NCI-H2029 (cell line): ENCODE measurements around the gene PTPMT1.

Experiments
- DNase-seq: peaks from one replicate; lab custom pipeline; 2025; lab: John Stamatoyannopoulos, UW

Gene PTPMT1

DNA sequence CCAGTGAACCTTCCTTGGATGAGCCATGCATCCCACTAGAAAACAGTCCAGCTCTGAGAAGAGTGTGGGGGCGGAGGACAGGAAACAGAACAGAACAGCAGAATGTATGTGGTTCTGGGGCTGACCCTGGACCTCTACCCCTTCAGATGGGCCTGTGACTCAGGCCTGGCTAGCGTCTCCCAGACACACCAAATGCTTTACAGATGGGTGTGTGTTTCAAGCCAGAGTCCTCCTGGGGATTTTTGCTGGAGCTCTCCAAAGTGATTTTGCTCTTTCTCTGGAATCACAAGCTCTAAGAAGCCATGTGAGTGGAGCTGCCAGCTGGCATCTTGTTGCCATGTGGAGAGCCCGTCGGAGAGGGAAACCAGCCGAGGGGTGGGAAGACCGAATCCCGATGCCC lies 42.0 kb downstream of the PTPMT1 start:
- DNase-seq = no peak

DNA sequence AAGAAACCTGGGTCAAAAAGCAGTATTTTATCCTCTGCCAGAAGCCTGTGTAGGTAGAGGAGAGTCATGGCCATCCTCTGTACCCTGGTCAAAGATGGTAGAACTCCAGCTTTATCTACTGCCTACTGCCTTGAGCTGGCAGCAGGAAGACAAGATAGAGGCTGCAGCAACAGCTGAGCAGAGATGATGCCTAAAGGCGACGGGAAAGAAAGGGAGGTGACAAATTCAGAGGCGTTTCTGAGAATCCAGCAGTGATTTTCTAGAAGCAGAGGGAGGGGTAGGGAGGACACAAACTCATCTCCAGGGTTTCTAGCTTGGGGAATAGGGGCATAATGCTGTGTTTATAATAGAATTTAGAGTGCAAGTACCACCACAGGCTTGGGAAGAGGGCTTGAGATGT lies 44.3 kb downstream of the PTPMT1 start:
- no peak for DNase-seq

DNA sequence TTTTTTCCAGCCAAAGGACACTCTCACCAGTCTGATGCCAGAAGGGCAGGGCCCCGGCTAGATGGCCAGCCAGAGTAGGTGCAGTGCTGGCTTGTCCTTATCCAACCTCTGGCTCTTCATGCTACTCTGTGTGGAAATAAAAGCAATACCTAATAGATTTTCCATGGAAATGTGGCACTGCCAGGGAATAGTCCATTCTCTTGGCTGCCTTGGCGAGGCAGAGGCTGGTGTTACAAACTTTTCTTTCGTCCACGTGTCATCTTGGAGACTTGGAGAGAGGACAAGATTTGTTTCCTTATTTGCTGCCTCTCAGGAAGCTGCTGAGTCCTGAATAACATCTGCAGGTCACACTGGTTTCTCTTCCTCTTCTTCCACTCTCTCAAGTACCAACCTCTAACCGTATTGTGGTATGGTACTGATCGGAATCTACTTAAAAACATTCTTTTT lies 46.0 kb downstream of the PTPMT1 start:
- DNase-seq = no peak

DNA sequence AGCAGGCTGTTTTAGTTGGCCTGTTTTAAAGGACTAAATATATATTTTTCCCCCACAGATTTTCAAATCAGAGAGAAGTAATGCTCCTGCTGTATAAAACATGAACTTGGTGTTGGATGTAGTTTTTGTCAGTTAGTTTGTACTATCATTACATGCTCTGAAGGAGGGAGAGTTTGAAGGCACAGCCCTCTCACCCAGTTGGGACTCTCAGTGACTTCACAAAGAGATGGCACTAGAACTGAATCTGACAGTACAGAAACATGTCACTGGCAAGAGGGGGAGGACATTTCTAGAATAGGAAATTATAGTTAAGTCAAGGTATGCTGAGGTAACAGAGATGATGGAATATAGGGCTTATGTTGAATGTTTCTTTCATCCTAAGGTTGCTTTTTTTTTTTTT lies 49.9 kb downstream of the PTPMT1 start:
- DNase-seq = no peak

DNA sequence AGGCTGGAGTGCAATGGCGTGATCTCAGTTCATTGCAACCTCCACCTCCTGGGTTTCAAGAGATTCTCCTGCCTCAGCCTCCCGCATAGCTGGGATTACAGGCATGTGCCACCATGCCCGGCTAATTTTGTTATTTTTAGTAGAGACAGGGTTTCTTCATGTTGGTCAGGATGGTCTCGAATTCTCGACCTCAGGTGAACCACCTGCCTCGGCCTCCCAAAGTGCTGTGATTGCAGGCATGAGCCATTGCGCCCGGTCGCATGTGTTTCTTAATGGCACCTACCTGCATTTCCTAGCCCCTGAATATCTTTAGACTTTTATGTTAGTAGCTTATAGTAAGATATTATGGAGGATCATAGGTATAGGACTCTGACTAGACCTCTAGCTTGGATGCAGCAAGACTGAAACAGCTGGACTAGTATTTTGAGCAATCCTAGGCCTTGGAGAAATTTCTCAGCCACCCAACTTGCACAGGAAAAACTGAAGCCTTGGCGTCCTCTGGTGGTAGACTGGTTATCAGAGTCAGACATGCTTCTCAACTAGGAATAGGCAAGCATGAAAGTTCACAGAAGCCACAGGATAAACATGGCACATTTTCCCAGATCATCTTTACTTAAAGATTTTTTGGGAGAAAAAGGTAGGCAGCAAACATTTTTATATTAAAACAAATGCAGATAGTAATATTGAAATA lies 51.5 kb downstream of the PTPMT1 start:
- DNase-seq = no peak

DNA sequence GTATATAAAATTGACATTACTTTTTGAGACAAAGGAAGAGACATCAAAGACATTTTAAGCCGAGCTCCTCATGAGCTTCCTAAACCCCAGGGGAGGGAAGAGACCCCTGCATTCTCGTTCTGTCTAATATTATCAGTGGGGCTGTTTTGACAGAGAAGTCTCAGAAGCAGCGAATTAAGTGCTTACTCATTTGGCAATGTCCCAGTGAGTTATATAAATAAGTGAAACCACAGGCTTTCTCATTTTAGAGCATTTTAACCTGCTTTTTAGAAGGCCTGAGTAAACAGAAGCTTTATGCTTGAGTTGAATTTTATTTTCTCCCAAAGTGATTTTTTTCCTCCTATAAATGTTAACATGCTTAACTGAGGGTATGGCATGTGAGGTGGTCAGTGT lies 52.0 kb downstream of the PTPMT1 start:
- no peak for DNase-seq

DNA sequence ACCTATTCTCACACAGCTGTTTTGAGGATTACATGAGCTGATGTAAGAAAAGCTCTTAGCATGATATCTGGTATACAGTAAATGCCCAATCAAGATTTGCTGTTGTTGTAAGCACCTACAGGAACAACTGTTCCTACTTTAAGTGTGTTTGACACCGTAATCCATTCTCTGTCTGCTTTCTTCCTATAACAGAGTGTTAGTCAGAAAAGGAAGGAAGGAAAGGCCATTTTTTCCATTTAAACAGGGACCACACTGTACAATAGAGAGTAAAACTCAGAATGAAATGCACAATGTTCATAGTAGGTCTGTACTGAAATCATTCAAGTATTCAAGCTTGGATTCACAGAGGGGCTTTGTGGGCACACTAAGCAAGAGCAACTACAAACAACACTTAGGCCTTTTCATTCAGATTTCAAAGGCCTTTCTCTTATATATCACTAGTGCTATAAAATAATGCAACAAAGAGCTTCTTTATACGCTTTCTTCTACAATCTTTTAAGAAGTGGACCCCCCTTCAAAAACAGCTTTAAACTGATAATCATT lies 55.5 kb downstream of the PTPMT1 start:
- DNase-seq = no peak
